Tibial nerve (tissue), 4 donors: Measurements from ENCODE around the gene BCL3.

Experiments
- EP300 ChIP-seq, 2 donors: sonication (generic); formaldehyde crosslinking; IDR thresholded peaks; one replicate each; pipeline ENCODE4 v1.6.1; 2017; ENCODE audit warnings: antibody characterized with exemption in 2 of 2, mild to moderate bottlenecking in 1 of 2
- POLR2A ChIP-seq, 2 donors: fragments of 450-650 bp; IDR thresholded peaks; one replicate each; pipeline ENCODE4 v1.6.1; 2017; ENCODE audit warnings: antibody characterized with exemption in 2 of 2, mild to moderate bottlenecking in 2 of 2, moderate library complexity in 2 of 2
- TF ChIP-seq, protein P1 (sequence below), 5 experiments: fragments of 200-600 bp in 3 of 5; fragments of 450-650 bp in 2 of 5; sonication (generic) in 3 of 5; IDR thresholded peaks; one replicate each; pipeline ENCODE4 v1.5.1; 2016 to 2019; ENCODE audit warnings: antibody characterized with exemption in 5 of 5, mild to moderate bottlenecking in 3 of 5, moderate library complexity in 2 of 5

DNA sequence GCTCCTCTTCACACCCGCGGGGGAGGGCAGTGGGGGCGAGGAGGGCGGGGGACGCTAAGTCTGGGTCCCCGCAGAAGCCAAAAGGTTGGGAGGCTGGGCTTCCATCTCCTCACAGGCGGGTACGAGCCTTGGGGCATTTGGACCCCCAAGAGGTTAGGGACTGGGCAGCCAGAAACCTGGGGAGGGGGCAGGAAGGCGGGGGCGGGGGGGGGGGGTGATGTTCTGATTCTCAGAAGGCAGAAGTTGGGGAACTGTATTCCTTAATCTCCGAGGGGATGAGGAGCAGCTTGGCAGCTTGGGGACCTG, 5.1 kb downstream of the BCL3 start:
- TF ChIP-seq, protein P1, sequence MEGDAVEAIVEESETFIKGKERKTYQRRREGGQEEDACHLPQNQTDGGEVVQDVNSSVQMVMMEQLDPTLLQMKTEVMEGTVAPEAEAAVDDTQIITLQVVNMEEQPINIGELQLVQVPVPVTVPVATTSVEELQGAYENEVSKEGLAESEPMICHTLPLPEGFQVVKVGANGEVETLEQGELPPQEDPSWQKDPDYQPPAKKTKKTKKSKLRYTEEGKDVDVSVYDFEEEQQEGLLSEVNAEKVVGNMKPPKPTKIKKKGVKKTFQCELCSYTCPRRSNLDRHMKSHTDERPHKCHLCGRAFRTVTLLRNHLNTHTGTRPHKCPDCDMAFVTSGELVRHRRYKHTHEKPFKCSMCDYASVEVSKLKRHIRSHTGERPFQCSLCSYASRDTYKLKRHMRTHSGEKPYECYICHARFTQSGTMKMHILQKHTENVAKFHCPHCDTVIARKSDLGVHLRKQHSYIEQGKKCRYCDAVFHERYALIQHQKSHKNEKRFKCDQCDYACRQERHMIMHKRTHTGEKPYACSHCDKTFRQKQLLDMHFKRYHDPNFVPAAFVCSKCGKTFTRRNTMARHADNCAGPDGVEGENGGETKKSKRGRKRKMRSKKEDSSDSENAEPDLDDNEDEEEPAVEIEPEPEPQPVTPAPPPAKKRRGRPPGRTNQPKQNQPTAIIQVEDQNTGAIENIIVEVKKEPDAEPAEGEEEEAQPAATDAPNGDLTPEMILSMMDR (IDR thresholded peaks at IDR 0.05), result no peak
- no peak for TF ChIP-seq POLR2A (IDR thresholded peaks at IDR 0.05)
- no peak for TF ChIP-seq EP300 (IDR thresholded peaks at IDR 0.05)
